DMS 273 treated with DMSO at 0.1 percent for 48 hours (cell line): ENCODE results near the gene ADGB.

ENCODE experiments used
- DNase-seq: peaks from one replicate; lab custom pipeline; 2025; lab: John Stamatoyannopoulos, UW

ADGB gene

DNA sequence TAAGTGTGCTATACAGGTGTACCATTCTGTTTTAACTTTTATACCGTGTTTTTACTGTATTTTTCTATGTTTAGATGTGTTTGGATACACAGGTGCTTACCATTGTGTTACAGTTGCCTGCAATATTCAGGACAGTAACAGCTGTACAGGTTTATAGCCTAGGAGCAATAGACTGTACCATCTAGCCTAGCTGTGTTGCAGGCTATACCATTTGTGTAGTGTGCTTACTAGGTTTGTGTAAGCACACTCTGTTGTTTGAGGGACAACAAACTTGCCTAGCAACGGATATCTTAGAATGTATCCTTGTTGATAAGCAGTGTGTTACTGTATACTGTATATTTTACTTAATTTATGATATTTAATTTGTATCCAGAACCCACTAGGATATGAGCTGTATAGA, 35.2 kb downstream of the ADGB start:
- DNase-seq: no peak

- DNase-seq: no peak
These were observed 36.4 kb downstream of the ADGB start for GRCh38 chr6:146635165-146635564.

GRCh38 chr6:146636481-146636880, 37.7 kb downstream of the ADGB start:
- no peak for DNase-seq

DNA sequence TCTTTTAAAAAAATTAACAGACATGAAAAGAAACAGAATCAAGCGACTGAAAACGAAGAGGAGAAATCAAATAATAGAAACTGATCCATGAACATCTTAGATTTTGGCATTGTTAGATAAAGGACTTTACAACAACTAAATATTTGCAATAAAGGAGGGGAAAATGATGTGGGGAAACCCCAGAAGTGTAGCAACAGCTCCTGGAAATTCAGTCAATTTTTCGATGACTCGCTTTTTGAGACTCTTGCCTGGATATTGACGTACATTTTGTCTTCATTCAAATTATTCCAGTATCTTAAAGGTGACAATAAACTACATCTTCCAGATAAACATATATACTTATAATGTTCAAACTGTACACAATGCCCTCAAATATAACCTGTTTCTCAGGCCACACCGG, 44.1 kb downstream of the ADGB start:
- DNase-seq: no peak

DNA sequence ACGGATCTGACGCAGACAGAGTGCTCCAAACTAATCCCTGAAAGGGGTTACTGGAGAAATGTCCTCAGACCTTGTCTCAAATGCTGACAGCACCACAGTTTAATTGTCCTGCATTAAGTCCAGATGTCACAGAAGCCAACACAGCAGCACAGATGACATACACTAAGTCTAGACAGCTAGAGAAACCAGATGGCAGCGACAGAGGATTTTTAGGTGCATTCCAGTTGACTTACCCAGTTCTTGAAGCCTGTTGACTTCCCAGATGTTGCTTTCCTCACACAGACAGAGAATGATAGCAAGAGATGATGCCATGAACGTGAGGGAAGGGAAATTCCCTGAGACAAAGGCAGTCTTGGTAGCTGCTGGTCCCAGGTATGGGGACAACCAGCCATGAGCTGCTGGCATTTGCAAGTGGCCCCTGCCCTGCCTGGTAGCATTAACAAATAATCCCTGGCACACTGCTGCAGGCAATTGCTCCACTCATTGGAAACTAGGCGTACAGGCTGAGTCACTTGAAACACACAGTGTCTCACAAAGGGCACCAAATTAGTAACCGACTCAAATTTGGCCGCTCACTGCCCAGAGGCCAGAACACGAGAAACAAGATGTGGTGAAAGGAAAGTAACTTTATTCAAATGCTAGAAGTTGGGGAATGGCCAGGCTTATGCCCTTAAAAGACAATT, 52.2 kb downstream of the ADGB start:
- DNase-seq: no peak

- no peak for DNase-seq
These were observed 52.7 kb downstream of the ADGB start for GRCh38 chr6:146651482-146651863.

GRCh38 chr6:146657432-146657831, 58.7 kb downstream of the ADGB start:
- DNase-seq: no peak

DNA sequence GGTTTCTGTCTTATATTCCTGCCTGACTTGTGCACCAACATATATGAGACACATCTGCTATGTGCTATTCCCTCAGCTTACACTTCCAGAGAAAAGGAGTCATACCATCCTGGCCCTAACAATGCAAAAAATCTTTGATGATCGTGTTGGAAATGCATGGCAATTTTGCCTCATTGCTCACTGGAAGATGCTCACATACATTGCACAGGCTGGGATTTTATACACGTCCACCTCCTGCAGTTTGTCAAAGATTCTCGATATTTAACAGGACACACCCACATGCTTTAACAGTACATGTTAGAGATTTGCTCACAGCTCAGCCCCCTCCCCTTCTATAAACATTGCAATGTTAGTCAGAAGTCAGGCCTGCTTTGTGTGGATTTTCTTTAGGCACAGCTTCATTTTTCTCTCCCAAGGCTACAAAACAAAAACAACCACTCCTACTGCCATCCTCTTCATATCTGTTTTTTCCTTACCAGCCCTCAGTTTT, 66.1 kb downstream of the ADGB start:
- DNase-seq: no peak

GRCh38 chr6:146666909-146667308, 68.1 kb downstream of the ADGB start:
- DNase-seq: no peak

- DNase-seq: no peak
These were observed 71.4 kb downstream of the ADGB start for GRCh38 chr6:146670161-146670560.

DNA sequence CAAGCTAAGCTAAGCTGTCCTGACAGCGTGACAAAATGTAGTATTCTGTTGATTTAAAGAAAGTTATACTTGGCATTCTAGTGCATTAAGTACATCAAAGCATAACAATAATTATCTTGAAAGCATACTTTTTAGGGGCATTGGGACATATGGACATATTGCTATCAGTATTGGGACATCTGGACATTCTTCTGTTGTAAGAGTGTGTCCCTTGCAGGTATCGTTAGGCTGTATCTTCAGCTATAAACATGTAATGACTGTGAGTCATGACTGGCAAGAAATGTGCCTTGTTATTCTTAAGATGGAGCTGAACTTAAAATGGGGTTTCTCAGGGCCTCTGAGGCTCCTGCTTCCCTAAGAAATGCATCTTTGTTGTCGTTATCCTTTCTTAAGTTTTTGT, 74.3 kb downstream of the ADGB start:
- no peak for DNase-seq

GRCh38 chr6:146679386-146679785, 80.6 kb downstream of the ADGB start:
- DNase-seq: no peak

GRCh38 chr6:146682919-146683318, 84.1 kb downstream of the ADGB start:
- DNase-seq: no peak

DNA sequence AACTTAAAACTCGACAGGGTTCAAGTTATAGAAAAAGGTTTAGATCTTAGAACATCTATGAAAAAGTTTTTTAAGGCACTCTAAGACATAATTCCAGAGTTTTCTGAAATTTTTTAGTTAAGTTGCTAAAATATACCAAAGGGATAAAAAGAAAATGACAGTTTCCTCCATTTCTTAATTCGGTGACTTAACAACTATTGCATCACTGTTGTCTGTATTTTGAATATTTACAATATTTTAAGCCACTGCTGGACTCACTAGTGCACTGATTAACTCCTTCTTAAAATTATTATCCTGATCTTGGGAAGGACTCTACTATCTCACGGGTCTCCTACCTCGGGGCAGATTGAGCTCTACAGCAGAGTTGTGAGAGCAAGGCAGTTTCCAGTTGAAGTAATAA, 91.0 kb downstream of the ADGB start:
- DNase-seq: no peak

GRCh38 chr6:146693342-146693741, 94.6 kb downstream of the ADGB start:
- no peak for DNase-seq

GRCh38 chr6:146697921-146698320, 99.1 kb downstream of the ADGB start:
- no peak for DNase-seq

DNA sequence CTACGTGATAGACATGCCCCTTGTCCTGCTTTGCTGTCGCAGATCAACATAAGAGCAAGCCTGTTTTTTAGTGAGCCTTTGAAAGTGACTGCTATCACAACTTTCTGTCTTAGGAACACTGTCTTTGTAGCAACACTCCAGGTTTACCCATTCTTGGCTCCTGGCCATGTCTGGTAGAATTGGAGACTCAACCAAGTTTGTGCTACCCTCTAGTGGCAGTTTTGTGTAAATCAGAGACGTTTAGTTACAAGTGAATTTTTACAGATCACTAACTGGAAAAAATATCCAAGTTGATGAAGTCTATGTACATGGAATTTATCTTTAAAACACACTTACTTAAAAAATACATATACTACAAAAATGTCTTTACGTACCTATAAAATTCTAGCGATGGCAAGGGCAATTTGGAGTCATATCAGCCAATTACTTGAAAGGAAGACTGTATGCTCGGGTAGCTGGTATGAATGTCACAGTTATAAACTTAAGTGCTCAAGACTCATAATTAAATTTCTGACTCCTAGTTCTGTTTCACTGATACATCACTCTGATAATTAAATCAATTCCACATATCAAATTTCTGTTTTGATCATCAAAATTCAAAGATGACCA, 101.4 kb downstream of the ADGB start:
- no peak for DNase-seq

GRCh38 chr6:146701632-146702031, 102.9 kb downstream of the ADGB start:
- no peak for DNase-seq

DNA sequence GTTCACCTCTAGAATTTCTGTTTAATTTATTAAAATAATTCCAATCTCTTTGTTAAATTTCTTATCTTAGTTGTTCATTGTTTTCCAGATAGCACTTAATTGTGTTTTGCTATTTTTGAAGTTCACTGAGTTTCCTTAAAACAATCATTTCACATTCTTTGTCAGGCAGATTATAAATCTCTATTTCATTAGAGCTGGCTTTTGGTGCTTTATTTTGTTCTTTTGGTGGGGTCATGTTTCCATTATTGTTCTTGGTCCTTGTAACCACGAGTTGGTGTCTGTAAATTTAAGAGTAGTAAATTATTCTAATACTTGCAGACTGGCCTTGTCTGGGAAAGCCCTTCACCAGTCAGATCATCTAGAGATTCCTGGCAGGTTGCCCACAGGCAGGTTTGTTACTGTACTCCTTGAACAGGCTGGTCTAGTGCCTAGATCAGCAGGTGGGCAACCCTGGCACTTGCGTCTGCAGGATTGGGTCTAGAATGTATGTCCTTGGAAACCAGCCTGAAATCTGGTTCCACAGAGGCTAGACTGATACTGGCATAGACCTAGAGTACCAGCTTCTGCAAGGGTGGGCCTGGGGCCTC, 110.4 kb downstream of the ADGB start:
- DNase-seq: no peak

GRCh38 chr6:146719387-146719786, 120.6 kb downstream of the ADGB start:
- DNase-seq: no peak

- DNase-seq: no peak
These were observed 140.9 kb downstream of the ADGB start for GRCh38 chr6:146739696-146740095.

DNA sequence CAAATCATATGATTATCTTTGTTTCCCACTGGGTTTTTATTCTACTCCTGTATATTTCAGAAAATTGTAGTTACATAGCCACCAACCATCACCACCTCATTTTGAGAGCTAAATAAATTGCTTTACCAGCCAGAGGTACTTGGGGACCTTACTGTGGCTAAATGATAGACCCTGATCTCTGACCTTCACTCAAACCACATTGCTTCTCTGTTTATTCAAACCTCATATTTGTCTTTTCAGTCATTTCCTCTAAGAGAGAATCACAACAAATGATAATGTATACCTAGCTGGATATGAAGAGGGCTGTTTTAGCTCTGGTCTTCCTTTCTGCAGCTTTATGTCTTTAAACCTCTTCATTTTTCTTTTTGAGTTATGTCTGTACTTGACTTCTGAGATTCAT, 142.8 kb downstream of the ADGB start:
- no peak for DNase-seq

DNA sequence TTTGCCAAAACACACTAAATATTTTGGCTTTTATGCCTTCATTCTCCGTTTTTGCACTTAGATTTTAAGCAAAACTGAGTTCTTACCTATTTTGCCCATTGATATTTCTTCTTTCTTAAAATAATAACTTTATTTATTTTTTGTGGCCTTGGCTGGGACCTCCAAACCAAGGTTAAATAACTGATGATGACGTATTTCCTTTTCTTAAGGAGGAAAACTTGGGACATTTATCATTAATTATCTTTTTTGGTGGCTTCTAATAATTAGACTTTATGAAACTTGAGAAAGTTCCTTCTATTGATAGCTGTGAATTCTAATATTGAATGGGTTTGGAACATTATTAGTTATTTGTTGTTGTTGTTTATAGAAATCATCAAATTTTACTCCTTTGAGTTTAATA, 154.5 kb downstream of the ADGB start:
- DNase-seq: no peak

- DNase-seq: no peak
These were observed 168.9 kb downstream of the ADGB start for GRCh38 chr6:146767632-146768031.
